GM21447 (cell line): ENCODE results near the gene DNAJB14.
A peak's percentile ranks its signal among the peaks of the same experiment; 100 is the strongest.

Experiments
- ATAC-seq: cut with Tn5 transposase; IDR thresholded peaks from one replicate; pipeline ENCODE4 v1.9.1; 2021; ENCODE audit not compliant: unreplicated experiment

DNAJB14 gene

DNA sequence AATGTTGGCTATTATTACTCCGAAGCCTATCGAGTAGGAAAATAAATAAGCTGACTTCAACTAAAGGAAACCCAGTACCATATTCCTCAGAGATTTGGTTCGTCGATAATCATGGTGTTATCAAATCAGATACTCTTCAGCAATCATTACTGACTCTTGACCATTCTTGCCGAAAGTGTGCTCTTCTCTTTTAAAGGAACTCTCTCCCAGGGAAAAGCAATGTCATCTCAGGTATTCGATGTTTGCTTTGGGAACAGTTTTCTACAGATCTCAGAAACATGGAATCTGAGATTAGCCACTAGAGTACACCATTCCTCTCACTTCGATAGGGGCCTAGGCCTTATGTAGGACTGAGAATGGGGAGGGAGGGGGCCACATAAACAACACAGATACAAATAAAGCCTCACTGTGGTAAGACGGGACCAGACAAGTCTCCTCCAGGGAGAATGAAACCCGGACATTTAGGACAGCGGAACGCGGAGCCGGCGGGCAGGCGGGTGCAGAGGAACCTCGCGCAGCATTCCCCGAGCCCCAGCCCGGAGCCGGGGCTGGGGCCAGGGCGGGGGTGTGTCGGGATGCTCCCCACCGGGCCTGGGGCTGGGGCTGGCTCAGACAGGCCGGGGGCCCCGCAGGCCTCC, 581 bp downstream of the DNAJB14 start:
- ATAC-seq: peak; percentile 3

DNA sequence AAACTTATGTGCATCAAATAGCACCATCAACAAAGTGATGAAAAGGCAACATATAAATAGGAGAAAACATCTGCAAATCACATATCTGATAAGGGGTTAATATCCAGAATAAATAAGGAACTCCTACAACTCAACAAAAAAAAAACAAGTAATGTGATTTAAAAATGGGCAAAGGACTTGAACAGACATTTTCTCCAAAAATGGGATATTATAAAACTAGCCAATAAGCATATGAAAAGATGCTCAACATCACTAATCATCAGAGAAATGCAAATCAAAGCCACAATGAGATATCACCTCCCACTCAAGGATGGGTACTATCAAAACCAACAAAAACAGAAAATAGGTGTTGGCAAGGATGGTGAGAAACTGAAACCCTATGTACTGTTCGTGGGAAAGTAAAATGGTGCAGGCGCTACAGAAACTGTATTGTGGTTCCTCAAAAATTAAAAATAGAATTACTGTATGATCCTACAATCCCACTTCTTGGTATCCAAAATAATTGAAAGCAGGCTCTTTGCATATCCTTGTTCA, 2.4 kb downstream of the DNAJB14 start:
- no peak for ATAC-seq

DNA sequence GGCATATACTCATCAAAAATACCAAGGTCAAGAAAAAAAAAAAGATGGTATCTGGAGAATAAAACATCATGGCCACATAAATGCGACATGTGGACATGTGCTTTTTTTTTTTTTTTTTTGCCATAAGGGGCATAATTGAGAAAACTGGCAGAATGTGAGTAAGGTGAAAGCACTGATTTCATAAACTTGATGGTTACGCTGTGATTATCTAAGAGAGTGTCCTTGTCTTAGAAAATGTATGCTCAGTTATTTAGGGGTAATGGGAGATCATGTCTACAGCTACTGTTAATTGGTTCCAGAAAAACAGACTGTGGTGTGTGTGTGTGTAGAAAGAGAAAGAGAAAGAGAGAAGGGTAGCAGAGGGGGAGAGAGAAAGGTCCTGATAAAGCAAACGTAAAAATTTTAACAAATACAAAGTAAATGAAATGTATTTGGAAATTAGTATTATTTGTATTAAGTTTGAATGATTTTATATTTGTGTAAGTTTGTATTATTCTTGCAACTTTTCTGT, 8.1 kb downstream of the DNAJB14 start:
- no peak for ATAC-seq

DNA sequence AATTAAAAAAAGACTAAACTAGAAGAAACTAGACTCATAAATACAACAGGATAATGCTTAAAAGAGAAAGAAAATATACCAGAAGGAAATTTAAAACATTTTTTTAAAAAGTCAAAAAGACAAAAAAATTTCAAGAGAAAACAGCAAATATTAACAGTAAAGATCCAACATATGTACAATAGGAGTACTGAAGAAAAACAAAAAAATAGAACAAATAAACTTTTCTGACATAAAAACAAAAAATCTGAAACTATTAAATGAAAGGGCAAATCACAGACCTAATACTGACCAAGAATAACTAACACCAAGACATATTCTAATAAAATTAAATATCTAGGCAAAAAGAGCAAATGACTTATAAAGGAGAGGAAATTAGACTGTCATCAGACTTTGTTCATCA, 11.5 kb downstream of the DNAJB14 start:
- ATAC-seq: no peak

DNA sequence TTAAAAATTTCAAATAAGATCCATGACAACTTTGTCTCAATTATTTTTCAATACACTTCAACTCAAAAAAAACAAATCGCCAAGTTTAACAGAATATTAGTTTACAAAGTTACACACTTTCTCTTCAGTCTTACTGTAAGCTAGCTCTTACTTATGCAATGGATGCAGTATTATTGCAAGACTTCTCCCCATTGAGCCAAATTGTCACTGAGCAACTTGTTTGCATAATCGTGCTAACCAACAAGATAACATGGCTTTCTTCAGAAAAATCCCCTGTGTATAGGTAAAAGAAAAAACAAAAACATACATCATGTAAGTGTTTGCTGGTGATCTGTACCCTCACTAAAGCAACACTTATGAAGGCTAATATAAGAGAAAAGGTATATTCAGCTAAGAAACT, 18.9 kb downstream of the DNAJB14 start:
- ATAC-seq: no peak

DNA sequence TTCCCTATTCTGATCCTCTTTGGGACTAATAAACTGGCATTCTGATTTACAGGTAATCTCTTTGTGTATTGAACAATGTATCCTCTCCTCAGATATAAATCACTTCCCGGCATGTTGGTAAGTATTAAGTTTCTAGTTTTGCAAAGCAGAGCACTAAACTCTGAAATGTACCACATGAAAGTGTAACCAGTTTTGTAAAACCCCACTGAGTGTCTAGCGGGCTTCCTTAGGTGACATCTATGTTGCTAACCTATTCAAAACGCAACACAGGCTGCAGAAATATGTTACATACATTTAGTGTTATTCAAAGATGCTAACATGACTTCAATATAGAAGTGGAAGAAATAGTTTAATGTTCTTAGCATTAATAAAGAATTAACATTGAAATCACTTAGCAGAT, 25.2 kb downstream of the DNAJB14 start:
- ATAC-seq: no peak

DNA sequence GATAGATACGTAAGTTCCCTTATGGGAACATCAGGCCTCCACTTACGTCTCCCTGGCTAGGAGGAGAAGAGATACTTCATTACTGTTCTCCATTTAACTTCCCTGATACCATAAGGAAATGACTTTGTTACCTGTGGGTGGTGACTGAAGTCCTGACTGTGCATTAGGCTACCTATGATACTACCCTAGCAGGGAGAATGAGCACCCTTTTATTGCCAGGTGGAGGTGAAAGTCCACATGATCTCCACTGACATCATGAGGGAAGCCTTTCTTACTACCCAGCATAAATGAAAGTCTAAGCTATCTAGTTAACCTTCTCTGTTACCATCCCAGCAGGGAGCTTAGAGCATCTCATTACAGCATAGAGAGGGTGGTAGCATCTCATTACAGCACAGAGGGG, 27.8 kb downstream of the DNAJB14 start:
- no peak for ATAC-seq

DNA sequence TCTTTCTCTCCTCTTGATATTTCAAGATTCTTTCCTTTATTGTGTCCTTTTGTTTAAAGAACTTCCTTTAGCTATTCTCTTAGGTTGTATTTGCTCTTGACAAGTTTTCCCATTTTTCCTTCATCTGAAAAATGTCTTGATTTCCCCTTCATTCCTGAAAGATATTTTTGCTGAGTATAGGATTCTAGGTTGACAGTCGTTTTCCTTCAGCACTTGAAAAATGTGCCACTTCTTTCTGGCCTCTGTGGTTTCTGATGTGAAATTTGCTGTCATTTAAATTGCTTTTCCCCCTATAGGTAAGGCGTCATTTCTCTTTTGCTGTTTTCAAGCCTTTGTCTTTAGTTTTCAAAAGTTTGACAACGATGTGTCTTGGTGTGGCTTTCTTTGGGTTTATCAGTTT, 28.8 kb downstream of the DNAJB14 start:
- no peak for ATAC-seq

DNA sequence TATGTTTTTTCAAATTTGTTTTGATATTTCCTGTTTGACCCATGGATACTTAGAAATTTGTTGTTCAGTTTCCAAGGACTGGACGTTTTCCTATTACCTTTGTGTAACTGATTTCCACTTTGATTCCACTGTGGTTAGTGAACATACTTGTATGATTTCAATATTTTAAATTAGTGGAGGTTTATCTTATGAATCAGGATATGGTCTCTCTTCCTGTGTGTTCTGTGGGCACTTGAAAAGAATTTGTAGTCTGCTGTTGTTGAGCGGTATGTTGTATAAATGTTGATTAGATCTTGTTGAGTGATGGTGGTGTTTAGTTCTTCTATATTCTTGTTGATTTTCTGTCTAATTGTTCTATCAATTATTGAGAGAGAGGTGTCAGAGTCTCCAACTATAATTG, 31.0 kb downstream of the DNAJB14 start:
- no peak for ATAC-seq

DNA sequence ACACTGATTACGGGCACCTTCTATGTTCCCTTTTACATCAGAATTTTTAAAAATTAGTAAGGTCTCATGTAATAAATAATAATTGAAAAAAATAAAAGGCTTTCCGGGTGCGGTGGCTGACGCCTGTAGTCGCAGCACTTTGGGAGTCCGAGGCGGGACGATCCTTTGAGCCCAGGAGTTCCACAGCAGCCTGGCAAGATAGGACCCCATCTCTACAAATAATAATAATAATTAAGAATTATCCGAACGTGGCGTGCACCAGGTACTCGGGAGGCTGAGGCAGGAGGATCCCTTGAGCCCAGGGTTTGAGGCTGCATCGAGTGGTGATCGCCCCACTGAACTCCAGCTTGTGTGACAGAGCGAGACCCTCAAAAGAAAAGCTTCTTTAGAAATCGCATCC, 51.4 kb downstream of the DNAJB14 start:
- ATAC-seq: no peak

DNA sequence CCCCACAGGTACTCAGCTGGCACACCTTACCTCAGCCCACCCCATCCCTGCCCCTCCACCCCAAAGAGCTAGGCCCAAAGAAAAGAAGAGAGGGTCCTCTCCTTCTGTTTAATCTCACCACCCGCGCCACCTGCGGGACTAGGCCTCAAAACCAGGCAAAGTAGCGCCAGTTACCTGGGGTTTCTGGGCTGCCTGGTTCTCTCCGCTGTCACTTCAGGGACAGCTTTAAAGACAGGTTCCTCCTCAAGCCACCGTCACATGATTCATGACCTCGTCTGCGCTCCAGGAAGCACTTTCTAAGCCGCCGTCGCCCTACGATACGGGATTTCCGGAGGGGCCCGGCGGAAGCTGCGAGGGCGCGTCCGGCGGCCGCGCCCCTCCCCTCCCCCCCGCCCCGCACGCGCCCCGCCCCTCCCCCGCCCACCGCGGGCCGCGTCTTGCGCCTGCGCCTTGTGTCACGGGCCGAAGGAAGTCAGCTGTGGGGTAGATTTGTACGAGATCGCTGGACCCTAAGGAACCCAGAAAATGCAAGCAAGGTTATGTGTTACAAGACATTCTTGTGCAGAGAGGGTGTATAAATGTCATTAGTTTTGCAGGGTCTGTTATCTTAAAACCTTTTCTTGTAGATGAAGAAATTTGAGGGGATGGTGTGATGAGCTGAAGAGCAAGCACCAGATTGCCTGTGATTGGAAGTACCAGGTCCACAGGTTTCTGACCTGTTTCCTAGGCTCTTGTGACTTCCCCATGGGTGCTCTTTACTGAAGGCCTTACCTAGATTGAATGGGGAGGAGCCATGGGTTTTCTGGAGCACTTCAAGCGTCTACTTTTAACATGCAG, 52.0 kb downstream of the DNAJB14 start, which contains the start of gene LAMTOR3:
Gene LAMTOR3 (minus strand): TSS at position 267 of the 837 bp plus-strand sequence. CDS start 464 bp downstream, outside the sequence.
- peak; percentile 99 for ATAC-seq

DNA sequence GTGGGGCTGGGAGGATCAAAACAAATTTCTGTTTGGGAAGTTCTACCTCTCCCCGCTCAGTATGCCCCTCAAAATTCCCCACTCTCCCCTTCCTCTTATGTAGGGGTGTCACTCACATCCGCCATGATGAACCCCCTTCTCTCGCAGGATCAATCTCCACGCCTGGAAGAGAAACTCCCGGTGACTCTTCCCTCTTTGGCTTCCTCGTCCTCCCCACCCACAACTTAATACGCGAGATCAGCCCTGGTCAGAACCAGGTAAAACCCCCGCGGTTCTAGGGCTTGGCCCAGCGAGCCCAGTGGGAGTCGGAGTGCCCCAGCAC, 52.6 kb downstream of the DNAJB14 start:
- no peak for ATAC-seq

DNA sequence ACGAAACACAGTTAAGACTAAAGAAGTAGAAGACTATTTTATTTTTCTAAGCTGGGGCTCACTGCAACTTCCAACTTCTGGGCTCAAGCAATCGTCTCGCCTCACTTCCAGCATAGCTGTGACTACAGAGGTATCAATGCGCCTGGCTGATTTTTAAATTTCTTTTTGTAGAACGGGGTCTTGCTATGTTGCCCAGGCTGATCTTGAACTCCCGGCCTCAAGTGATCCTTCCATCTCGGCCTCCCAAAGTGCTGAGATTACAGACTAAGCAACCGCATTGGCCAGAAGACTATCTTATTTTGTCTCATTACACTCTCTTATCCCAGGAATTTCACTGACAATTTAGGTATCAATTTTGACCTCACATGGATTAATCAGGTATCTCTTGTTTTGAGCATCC, 53.4 kb downstream of the DNAJB14 start:
- no peak for ATAC-seq

DNA sequence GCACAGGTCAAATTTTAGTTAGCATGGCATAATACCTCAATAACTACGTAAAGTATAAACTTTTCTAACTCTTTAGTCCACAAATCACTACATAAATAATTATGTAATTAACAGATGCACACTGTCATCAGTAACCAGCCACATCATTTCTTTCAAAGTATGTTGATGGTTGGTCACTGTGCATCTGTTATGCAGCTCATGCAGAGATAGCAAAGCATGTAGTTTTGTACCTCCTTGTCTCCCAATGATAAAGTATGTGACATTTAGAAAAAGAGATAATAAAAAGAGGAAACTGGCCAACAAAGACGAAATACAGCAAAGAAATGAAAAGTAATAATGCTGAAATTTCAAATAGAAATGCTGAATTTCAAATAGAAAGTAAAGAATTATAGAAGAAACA, 55.1 kb downstream of the DNAJB14 start:
- no peak for ATAC-seq

DNA sequence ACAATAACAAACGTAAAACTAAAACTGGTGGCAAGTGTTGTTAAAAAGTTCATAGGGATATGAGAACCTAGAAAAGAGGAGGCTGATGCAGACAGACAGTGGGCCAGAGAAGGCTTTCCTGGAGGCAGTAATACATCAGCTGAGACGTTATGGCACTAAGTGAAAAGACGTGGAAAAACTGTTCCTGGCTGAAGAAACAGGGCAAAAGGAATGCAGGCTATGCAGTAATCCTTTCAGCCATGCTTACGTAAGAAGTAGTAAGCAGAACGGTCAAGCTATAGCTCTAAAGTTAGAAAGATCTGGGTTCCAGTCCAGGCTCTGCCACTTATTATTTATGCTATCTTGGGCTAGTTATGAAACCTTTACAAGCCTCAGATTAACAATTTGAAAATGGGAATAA, 58.6 kb downstream of the DNAJB14 start:
- ATAC-seq: no peak

DNA sequence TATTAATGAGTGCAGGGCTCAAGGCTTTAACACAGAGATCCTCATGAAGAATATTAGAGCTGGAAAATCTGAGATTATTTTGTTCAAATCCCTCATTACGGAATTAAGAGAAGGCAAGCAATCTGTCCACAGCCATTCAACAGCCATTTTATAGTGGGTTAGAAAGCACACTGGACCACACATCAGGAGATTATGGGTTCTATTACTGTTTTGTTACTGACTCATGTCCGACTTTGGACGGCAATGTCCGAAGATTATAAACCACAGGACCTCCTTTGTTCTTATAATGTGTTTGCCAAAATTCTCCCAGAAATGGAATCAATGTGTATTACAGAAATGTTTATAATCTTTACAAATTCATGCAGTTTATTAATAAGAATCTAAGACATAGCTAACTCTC, 60.3 kb downstream of the DNAJB14 start:
- no peak for ATAC-seq

DNA sequence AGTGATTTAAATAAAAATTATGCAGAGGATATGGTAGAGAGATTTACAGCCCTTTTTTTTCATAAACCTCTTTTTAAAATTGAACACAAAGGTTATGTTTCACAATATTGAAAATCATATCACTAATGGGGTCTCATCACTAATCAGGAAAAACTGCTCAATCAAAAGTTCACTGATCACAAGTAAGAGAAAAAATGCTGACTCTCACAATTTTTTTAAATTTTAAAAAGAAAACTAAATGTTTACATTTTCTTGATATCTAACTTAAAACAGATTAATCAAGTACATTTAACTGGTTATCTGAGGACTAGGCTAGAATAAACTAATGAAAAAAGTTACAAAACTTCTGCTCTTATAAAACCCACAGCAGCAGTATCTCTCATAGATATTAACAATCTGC, 60.7 kb downstream of the DNAJB14 start:
- no peak for ATAC-seq

DNA sequence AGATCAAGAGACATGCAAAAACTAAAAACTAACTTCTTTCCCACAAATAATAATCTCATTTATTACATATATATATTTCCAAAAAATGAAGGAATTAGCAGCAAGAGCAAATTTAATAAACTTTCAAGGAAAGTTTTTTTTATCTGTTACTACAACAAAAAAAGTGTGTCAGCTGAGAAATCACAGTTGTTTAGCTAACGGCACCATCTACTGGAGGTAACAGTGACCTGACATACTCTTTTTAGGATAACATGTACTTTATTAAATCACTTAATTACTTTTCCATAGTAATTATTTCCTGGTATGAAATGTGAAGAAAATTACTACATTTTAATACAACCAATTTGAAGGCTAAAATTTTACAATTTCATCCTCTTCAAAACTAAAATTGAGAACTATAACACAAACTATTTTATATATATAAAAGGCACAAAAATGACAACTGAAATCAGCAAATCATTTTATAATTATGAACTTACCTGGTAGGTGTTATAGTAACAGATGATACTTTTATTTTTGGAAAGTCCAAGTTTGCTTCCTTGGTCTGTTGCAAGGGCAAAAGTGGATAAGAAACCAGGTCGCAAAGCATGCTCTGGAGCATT, 61.3 kb downstream of the DNAJB14 start:
- ATAC-seq: no peak

DNA sequence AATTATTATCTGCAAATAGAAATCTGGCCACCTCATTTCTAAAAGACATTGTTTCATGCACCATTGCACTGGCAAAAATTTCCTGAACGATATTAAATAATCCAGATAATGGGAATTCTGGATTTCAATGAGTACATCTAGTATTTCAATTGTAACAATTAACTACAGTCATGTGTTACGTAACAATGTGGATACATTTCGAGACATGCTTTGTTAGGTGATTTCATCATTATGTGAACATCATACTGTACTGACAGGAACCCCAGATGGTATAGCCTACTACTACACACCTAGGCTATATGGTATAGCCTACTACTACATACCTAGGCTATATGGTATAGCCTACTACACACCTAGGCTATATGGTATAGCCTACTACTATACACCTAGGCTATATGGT, 67.0 kb downstream of the DNAJB14 start:
- no peak for ATAC-seq

DNA sequence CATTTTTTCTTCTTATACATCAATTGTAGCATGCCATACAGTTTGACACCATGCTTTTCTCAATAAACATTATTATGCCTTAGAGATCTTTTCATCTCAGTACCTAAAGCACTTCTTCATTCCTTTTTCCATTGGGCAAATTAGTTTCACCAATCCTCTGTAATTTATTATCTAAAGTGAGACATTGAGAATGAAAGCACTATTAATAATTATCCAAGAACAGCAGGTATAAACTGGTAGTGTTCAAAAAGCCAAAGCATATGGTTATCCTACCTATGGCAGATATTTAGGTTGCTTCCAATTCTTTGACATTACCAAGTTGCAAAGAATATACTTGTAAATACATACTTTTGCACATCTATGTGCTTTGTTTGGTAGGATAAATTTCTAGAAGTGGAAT, 67.8 kb downstream of the DNAJB14 start:
- ATAC-seq: no peak

DNA sequence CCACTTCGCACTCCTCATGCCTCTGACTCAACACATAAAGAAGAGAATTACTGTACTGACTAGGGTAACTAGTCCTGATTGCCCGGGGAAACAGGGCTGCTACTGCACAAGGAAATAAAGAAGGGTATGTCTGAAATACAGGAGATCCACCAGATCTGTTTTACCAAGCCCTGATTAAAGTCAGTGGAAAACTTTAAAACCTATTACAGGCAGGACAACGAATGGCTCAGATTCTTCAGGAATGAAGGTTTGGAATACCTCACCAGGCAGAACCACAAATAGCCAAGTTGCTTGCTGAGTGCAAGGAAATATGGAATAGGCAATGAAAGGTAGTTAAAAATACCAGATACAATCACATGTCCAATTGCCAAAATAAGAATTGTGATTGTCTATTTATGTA, 69.5 kb downstream of the DNAJB14 start:
- no peak for ATAC-seq

DNA sequence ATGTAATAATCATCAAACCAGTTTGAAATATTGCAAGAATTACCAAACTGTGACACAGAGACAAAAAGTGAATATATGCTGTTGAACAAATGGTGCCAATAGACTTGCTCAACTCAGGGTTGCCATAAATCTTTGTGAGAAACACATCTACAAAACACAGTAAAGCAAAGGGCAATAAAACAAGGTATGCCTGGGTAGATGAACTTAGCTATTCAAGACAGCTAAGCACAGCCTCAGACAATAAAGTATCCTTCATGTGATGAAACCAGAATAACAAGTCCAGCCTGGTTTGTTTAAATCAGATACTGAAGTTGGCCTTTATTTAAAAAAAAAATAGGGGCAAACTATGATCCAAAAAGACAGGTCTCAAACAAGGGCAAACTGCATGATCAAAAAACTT, 71.3 kb downstream of the DNAJB14 start:
- no peak for ATAC-seq
